Skin of body (tissue), 2 donors: ENCODE data around the gene FAM83F. TPM values are rescaled to one million over a fixed set of nuclear protein-coding genes. Genes with fewer than 3 reads are reported as not detected.

Source experiments
- DNase-seq: peaks from one replicate; lab custom pipeline; 2025; lab: John Stamatoyannopoulos, UW
- total RNA-seq: library from RNA; depleted of rRNA; stranded (reverse); fragments of >200 nt; gene quantifications from one replicate; pipeline ENCODE4 v1.2.3, GENCODE V29; 2014

FAM83F gene
- total RNA-seq, 1 donor from 2014 or later, result 4.3 TPM

DNA sequence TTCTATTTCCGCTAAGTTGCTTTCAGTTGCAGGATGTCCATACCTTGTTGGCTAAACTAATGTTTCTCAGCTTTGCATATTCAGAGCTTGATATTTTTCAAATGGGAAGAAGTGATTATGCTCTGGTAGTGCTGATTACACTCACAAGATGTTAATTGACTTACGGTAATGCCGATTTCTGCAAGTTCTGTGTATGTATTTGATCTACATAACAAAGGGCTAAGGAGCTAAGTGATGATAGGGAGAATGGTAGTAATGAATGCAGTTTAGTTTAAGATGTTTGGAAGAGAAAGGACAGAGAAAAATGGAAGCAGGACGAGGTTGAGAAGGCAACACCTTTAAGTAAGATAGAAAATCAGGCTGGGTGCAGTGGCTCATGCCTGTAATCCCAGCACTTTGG is 61.4 kb downstream of the FAM83F start:
- DNase-seq, result no peak

DNA sequence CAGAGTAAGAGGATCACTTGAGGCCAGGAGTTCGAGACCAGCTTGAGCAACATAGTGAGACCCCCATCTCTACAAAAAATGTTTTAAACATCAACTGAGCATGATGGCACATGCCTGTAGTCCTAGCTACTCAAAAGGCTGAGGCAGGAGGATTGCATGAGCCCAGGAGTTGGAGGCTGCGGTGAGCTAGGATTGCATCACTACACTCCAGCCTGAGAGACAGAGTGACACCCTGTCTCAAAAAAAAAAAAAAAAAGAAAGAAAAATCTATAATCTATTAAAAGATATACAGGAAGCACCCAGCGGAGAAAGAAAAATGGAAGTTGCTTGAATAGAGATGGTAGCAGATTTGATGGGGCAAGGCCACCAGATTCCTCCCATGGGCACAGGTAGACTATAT is 61.8 kb downstream of the FAM83F start:
- no peak for DNase-seq

DNA sequence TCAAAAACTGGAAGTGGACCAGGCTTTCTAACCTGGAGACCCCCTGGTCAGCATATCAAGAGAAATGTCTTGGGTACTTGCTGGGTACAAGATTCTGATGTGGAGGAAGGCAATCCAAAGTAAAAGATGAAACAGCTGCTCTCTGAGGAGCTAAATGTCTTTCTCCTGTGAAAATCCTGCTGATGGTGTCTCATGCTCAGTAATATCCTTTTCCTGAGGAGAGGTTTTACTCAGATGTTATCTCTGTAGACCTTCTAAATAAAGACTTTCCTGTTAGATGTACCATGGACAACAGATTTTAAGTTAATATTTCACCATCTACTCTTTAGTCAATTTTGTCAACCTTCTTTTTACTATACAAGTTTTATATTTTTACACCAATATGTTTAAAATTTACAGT is 62.9 kb downstream of the FAM83F start:
- DNase-seq, result no peak

DNA sequence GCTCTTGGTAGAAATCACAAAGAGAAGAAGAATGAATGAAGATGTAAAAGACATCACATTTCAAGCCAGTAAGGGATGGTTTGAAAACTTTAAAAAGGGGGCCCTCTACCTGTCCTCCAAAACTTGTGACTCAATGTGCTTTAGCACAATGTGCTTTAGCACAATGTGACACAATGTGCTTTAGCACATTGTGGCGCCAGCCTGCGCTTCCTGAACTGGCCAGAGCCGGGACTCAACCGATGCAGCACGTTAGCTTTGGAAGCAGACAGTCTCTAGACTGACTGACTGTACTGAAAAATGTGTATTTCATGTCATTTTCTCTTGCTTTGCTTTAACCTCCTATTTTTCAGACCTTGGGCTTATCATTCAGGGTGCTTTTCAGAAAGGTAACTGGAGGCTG is 63.5 kb downstream of the FAM83F start:
- DNase-seq, result no peak

DNA sequence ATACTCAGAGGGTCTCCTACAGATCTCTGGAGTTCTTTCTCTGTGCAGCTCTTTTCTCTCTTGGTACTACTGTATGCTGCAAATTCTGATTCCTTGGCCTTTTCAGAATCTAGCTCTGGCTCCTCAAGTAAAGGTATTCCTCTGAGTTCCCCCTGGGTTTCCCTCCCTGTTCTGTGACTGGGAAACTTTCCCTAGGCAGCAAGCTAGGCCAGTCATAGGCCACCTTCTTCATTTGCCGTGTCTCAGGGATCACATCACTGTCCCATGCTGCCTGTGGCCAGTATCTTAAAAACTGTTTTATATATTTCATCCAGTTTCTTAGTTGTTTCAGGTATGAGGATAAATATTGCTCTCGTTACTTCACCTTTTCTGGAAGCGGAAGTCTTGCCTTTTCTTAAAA is 71.2 kb downstream of the FAM83F start:
- DNase-seq, result no peak

DNA sequence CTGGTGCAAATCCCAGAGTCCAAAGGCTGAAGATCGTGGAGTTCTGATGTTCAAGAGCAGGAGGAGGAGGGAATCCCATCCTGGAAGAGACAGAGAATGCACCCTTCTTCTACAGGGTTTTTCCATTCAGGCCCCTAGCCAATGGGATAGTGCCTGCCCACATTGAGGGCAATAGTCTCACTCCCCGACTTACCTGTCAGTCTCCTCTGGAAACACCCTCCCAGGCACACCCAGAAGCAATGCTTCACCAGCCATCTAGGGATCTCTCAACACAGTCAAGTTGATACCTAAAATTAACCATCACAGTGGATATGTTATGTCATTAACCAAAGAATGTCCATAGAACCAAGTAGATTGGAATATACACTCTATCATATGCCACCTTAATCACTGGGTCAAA is 72.9 kb downstream of the FAM83F start:
- no peak for DNase-seq

DNA sequence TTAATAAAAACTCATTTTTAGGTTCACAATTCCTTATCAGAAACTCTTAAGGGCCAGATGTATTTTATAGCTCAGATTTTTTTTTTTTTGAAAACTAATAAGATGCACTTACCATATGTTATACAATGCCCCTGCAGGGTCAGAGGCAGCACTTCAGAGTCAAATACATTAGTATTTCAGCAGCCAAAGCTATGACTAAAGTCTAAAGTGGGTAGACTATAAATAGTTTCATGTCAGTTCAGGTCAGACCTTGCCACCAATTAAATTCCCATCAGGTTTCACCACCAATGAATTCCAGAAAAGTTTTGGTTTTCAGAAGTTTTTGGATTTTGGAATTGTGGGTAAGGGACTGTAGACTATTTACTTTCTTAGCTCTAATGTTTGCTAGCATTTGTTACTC is 75.9 kb downstream of the FAM83F start:
- DNase-seq, result no peak

DNA sequence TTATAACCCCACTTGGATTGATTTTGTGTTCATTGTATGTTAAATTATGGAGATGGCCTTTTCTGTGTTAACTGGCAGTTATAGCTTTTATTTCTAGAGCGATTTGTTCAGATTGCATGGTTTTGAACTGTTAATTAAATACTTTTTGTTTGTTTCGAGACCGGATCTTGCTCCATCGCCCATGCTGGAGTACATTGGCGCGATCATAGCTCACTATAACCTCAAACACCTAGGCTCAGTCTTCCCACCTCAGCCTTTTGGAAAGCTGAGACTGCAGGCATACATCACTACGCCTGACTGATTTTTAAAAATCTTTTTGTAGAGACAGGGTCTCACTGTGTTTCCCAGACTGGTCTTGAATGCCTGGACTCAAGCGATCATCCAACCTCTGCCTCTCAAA is 77.0 kb downstream of the FAM83F start:
- DNase-seq, result no peak

DNA sequence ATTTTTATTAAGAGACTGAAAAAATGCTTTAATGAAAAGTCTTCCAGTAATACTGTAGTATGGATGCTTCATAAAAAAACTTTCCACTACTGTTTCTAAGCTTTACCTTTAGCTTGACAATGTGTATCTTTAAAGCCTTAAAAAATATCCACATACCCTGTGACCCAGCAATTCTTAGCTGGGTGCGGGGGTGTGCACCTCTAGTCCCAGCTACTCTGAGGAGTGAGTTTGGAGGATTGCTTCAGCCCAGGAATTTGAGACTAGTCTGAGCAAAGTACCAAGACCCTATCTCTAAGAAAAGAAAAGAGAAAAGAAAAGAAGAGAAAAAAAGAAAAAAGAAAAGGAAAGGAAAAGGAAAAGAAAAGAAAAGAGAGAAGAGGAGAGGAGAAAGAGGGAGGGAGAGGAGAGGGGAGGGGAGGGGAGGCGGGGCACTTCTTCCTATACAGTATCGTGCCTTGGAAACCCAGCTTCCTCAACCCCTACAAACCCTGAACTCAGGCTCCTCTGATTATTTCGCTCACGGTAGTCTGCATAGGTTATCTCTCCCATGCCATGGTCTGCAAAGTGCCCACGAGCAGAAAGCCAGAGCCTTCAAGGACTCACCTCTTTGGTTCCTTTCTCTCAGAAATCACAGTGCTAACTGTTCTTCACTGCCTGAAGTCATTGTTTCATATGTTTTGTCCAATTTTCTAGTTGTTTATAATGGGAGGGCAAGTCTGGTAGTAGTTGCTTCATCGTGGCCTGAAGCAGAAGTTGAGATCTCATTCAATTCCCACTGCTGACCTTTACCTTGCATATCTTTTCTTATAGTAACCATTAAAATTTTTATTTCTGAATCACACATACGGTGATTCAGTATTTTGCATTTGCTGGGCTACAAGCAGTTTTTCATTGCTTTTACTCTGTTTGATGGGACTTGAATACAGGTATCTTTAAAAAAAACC is 82.2 kb downstream of the FAM83F start:
- DNase-seq, result no peak

DNA sequence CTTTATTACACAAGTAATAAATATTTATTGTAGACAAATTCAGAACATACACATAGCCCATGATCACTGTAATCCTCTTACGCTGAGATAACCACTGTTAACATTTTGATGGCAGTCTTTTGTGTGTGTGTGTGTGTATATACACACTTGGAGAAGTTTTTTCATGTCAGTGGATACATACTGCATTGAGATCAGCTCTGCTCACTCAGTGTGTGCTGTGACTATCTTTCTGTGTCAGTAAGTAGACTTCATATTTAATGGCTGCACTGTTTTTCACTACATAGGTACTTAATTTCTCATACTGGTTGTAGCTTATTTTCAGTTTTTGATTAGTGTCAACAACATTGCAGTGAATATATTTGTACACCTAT is 82.9 kb downstream of the FAM83F start:
- no peak for DNase-seq

DNA sequence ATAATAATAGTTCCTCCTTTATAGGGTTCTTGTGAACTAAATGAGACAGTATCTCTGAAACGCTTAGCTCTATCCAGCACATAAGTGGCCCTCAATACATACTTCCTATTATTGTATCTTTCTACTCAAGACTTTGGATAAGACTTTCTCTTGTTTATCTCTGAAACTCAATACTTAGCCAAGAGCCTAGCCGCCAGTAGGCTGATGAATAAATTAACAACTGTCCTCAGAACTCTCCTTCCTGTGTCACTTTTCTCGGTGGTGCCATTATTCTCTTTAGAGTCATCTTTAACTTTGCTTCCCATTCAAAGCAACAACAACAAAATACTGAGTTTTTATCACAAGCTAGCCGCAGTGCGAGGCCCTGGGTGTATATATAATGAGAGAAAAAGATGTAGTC is 86.9 kb downstream of the FAM83F start:
- no peak for DNase-seq

DNA sequence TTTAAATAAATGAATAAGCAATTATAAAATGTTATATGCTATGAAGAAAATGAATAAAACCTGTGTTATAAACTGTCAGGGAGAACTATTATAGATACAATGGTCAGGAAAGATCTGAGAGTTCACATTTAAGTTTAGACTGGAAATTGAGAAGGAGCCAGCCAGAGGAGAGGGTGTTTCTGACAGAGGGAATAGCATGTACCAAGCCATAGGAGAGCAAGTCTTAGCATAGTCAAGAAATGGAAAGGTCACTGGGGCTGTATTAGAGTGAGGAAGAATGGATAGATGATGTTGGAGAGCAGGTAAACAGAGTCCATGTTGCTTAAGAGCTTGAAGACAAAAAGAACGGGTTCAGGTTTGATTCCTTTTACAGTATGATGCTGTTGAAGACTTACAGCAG is 87.4 kb downstream of the FAM83F start:
- no peak for DNase-seq

DNA sequence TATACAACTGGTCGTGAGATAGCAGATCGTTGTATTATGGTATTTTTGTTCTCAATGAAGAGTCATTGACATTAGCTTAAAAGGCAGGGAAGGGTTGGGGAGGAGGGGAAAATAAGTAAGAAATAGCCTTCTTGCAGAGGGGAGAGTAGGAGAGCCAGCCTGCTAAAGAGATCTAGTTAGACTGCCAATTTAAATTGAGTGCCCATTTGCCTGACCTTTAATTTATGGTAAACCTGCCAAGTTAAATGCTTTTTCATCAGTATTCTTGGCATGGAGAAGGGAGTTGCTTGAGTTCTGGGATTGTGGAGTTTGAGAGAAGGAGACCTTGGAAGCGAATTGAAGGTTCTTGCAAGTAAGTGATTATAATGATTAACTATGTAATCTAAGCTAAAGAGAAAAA is 89.0 kb downstream of the FAM83F start:
- DNase-seq, result no peak

DNA sequence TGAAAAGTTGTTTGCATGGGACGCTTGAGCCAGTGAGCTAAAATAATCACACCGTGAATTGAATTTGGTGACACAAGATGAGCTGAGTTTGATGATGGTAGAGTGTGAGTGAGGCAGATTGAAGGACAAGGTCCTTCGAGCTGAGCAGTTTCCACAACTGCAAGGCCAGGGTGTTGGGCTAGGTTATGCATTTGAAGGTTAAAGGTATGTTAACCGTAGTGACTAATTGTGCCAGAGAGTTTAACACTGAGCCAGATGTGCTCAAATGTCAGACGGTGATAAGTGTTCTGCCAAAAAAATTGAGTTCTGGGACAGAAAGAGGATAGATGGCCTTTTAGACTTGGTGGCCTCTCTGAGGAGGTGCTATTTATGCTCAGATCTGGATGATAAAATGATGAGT is 89.5 kb downstream of the FAM83F start:
- no peak for DNase-seq

DNA sequence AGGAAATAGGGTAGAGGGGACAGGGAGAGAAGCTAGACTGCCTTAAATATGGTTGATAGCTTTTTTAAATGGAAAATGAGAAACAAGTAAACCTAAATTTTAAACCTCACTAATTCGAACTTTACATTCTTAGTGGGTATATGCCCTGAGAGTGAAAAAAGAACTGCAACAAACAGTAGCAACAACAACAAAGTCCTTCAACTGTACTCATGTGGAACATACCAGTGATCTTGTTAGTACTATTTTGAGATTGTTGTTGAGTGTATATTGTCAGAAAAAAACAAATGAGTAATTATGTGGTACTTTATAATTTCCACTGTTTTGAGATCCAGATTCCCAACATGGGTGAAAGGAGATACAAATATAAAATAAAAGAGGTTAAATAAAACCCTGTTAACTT is 94.1 kb downstream of the FAM83F start:
- DNase-seq, result no peak

Other genes with a start within 250 kb of the FAM83F start
- not detected for gene ENTHD1, start 101.2 kb upstream of the FAM83F start, total RNA-seq
- 3.5 TPM for gene GRAP2, start 93.9 kb upstream of the FAM83F start, total RNA-seq
- gene TMA7B, start 34.6 kb upstream of the FAM83F start, total RNA-seq, result 0.30 TPM
- 36.5 TPM for gene TNRC6B, start 183.0 kb downstream of the FAM83F start, total RNA-seq